Measurements from ENCODE around the gene DSCAML1. TPM values are rescaled to one million over a fixed set of nuclear protein-coding genes. Genes with fewer than 3 reads are reported as not detected.
A peak's percentile ranks its signal among the peaks of the same experiment; 100 is the strongest.
"Not testable (repeated sequence)": the region's sequence is repeated elsewhere in the genome, so short reads cannot be mapped to it uniquely, and the experiment has no call there.

Gene DSCAML1
- total RNA-seq, 1 donor from 2014 or later, result 10.2 TPM

DNA sequence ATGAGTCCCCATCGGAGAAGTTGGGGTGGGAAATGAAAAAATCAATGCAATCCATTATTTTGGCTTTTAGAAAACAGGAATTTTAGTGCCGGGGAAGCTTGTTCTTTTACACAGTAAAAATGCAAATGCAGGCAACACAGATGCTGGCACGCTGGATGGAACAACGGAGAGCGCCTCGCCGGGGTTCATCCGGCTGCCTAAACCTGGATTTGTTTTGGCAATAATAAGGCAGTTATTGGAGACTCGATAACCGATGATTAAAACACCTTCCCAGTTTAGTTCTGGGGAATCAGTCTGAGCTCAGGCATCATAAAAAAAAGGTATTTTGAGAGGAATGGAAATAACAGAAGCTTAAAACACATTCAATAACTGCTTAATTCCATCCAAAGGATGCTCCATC lies 2.9 kb downstream of the DSCAML1 start:
- DNase-seq (ENCODE audit: low read depth), result no peak

DNA sequence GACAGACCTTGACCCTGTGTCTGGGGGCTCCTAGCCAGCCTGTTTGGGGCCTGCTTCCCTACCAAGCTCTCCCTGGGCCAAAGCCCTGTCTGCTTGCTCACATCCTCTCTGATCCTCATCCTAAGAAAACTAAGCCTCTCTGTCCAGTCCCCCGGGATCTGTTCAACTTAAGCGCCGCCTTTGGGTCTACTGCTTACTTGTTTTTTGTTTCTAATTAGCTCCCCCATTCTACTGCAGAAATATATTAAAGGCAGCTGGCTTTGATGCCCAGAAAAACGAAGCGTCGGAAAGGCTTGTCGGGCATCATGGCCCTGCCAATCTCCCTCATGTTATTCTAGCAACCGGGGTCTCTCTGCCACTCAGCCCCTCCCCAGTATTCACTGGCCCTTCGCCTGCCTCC lies 3.4 kb downstream of the DSCAML1 start:
- no peak for DNase-seq (ENCODE audit: low read depth)

DNA sequence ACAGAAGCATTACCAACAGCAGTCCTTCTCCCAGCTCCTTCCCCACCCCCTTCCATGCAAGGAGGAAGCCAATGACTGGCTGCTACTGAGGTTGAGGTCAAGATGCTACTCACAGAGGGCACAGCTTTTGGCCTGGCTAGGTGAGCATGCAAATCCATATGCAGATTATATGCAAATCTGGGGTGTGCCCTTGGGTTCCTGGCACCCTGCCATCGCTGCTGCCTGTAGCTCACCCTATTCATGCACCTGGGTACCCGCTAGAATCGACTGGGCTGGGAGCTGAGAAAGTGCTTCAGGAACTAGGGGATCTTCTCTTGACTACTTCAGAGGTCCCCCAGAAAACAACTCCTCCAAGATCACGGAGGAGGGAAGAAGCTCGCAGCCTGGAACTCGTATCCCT lies 4.0 kb downstream of the DSCAML1 start:
- DNase-seq (ENCODE audit: low read depth), result no peak

- DNase-seq (ENCODE audit: low read depth), result no peak
Measured at GRCh38 chr11:117792241-117792640, 4.8 kb downstream of the DSCAML1 start.

DNA sequence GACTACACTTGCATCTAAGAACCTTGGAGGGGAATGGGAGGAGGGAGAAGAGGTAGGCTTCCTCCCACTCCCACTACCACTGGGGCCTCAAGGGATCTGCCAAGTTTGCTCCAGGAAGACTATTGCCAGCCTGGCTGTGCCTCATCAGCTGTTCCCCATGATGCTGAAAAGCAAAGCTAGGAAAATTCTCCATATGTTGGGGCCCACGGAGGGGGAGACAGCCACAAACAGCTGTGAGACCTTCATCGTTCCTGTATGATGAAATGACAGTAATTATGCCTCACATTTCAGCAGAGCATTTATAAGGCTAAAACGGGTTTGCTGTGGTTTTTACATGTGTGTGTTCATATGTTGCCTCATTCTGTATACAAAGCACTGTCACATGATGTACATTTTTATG lies 6.7 kb downstream of the DSCAML1 start:
- no peak for DNase-seq (ENCODE audit: low read depth)

DNA sequence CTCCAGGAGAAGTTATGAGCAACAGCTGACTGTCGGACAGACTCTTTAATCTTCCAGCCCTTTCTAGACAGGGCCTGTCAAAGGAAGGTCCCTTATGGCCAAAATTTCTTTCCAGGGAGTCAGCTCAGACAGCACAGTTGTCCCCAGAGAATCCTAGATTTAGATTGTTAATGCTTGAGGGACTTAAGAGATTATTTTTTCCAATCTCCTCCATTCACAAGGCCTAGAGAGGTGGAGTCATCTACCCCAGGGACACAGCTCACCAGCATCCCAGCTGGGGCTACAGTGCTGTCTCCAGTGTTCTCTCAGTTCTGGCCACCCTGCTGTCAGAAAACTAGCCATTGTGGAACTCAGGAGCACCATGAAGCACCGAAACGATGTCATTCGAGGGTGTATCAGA lies 7.8 kb downstream of the DSCAML1 start:
- DNase-seq (ENCODE audit: low read depth), result no peak

DNA sequence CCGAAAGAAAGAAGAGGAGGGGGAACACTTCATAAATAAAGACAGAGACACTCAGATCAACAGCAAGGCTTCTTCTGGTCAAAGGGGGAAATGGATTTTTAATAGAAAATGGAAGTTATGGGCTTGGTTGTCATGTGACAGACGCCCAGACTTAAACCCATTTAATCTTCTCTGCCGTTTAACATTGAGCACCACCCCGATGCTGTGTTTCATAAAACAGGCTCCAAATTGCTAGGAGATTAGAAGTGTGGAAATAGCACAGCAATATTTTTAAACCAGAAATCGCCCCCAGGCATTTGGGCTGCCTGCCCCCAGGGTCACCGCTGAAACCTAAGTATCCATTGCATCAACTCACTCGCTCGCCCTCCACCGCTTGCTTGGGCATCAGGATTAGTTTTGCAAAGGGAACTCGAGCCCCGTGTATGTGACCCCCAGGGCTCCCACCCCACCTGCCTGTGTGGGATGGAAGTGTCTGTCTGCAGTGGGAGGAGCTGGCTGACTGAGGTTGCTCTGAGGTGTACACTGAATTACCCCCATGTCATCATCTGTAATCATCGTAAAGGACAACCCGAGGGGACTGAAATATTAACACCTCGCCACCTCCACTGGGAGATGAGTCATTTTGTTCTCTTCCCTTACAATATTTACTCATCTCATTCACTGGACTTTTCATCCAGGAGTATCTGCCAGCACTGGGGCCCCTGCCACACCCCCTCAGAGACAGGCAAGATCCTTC lies 10.7 kb downstream of the DSCAML1 start:
- DNase-seq (ENCODE audit: low read depth), result no peak

DNA sequence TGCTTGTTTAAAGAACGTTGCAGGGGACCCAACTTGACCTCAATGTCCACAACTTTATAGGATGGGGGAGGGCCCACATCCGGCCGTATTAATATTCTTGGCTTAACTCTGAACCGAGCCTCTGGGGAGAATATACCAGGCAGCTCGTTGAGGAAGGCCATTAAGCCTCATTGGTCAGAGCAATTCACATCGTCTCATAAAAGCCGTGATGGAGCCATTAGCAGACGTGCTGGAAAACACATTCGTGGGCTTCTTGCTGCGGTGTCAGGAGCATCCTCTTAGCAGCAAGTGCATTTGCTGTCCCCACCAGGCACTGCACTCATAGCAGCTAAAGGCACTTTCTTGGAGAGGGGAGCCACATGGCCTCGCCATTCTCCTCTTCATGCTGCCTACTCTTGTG lies 14.9 kb downstream of the DSCAML1 start:
- DNase-seq (ENCODE audit: low read depth), result no peak

- DNase-seq (ENCODE audit: low read depth), result no peak
Measured at GRCh38 chr11:117781627-117782026, 15.4 kb downstream of the DSCAML1 start.

GRCh38 chr11:117780456-117780855 lies 16.6 kb downstream of the DSCAML1 start:
- no peak for DNase-seq (ENCODE audit: low read depth)

- no peak for DNase-seq (ENCODE audit: low read depth)
Measured at GRCh38 chr11:117774553-117774952, 22.5 kb downstream of the DSCAML1 start.

- no peak for DNase-seq (ENCODE audit: low read depth)
Measured at GRCh38 chr11:117772360-117772759, 24.7 kb downstream of the DSCAML1 start.

- no peak for DNase-seq (ENCODE audit: low read depth)
Measured at GRCh38 chr11:117771841-117772240, 25.2 kb downstream of the DSCAML1 start.

GRCh38 chr11:117771197-117771596 lies 25.8 kb downstream of the DSCAML1 start:
- DNase-seq (ENCODE audit: low read depth), result no peak

DNA sequence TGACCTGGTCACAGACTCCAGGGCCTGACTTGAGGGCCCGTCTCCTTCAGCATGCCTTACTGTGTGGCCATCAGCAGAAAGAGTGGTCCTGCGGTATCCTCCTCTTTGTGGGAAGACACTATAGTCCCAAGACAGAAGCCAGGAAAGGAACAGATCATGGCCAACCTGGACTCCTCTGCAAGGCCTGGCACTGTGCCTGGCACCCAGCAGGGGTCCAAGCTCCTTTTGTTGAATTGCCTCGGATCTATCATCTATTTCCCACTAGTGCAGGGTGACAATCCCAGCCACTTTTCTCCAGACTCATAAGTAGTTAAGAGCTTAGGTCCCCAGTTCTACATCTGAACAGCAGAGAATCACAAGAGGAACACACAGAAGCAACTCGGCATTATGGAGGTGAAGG lies 27.0 kb downstream of the DSCAML1 start:
- no peak for DNase-seq (ENCODE audit: low read depth)

GRCh38 chr11:117769533-117769932 lies 27.5 kb downstream of the DSCAML1 start:
- DNase-seq (ENCODE audit: low read depth), result no peak

DNA sequence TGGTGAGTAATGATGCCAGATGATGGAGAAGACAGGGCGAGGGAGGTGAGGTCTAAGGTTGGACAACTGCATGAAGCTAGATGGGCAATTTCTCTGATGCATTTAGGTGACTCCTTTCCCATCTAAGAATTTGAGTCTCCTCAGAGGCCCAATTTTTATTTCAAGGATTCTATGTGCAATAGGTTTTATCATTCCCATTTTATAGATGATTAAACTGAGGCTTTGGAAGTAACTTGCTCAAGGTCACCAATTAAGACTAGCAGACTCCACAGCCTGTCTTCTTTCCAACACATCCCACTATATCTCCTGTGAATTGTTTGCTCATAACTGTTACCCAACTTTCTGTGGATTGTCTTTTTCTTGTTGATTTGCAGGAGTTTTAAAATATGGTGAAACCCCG lies 28.5 kb downstream of the DSCAML1 start:
- DNase-seq (ENCODE audit: low read depth), result no peak

- no peak for DNase-seq (ENCODE audit: low read depth)
Measured at GRCh38 chr11:117767071-117767470, 29.9 kb downstream of the DSCAML1 start.

- DNase-seq (ENCODE audit: low read depth), result no peak
Measured at GRCh38 chr11:117766576-117766975, 30.4 kb downstream of the DSCAML1 start.

DNA sequence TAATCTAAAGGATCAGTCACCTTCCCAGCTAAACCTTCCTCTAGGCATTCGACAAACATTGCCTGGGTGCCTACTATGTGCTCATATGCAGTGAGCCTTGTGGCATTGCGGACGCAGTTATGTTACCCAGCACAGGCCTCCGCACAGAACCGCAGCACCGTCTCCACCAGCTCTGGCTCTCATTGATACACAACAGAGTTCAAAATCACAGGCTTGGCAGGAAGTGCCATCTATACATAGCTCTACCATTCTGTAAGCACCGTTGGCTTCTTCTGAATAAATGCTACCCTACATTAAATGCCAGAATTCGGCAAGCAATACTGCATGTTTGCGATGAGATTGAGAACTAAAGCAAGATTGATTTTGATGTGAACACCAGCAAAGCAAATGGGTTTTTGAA lies 31.0 kb downstream of the DSCAML1 start:
- DNase-seq (ENCODE audit: low read depth), result no peak

DNA sequence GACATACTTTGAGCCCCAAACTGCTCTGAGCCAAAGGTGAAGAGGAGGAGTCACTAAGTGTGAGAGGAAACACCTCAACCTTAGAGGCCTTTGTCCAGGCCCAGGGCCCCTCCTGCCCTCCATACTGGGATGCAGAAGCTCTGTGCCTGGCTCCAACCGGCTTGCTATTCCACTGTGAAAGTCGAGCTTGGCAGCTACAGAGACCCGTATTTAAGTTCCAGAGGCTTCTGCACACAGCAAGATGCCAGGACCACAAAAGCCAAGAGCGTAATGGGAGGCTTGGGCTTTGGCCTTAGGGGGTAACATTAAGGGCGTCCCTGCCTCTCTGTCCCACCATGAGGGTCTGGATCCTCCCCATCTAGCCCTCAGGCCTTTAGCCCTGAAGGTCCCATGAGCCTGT lies 31.9 kb downstream of the DSCAML1 start:
- no peak for DNase-seq (ENCODE audit: low read depth)

DNA sequence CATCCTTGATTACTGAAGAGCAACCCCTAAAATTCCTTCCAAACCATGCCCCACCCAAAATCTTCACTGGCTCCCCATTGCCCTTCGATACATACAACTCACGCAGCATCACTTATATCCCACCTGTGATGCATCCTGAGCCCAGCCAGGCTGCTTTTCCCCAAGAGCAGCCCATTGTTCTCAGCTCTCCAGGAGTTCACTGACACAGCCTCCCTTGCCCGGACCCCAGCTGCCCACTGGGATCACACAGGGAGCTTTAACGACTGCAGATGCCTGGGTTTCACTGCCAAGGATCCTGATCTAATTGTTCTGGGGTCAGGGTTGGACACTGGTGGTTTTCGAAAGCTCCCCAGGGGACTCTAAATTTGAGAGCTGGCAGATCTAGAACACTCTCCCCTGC lies 33.6 kb downstream of the DSCAML1 start:
- not testable (repeated sequence) for DNase-seq (ENCODE audit: low read depth)

- peak; percentile 8 for DNase-seq (ENCODE audit: low read depth)
Measured at GRCh38 chr11:117761993-117762392, 35.0 kb downstream of the DSCAML1 start.

DNA sequence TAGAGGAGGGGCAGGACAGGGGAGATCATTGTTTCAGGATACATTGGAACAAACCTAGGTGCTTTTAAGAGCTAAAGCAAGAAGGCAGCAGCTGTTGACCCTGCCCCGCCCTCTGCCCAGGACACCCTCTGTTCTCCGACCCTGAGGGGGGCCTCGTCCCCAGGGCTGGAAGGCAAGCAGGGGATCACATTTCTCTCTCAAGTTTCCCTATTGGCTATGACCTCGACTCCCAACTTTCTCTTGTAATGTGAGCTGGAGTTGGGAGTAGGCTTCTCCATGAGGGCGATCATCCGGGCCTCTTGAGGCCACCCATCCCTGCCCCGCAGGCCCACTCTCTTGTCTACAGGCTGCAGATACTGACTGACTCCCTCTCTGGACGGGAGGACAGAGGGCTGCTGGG lies 37.7 kb downstream of the DSCAML1 start:
- no peak for DNase-seq (ENCODE audit: low read depth)

Data from renal cortical epithelial cell (primary cell).